Activated CD8-positive, alpha-beta memory T cell treated with anti-CD3 and anti-CD28 coated beads for 4 hours (primary cell): ENCODE measurements around the gene NR4A1.
A peak's percentile ranks its signal among the peaks of the same experiment; 100 is the strongest.

Experiments used
- DNase-seq, 2 donors: peaks; one replicate each; pipeline ENCODE4 v3.0.0-alpha.2; 2020; ENCODE audit warnings: low read depth in 2 of 2

NR4A1 gene

GRCh38 chr12:52079576-52080402, 28.5 kb downstream of the NR4A1 start, which contains the start of gene SMIM41:
Gene SMIM41 (plus strand): TSS chr12:52079704. CDS start chr12:52079780, 76 bp downstream.
- no peak for DNase-seq

GRCh38 chr12:52080403-52081251, 29.4 kb downstream of the NR4A1 start:
- no peak for DNase-seq

DNA sequence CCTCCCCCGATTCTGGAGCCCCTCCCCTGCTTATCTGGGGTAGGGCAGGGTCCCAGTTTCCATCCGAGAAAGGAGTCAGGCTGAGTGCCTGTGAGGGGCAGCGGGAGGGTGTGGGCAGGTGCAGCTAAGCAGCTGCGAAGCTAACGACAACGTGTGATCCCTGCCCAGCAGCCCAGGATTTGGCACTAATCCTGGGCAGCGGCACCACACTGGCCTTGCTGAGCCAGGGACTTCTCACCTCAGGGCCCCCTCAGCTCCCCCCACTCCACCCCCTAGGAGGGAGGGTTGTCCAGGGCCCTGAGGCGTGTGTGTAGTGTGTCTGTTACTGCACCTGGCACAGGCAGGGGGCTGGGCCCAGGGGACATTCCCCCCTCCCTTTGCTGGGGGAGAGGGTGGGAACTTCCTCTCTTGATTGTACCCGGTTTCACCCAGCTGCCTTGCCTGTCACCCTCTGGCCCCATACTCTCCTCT, 30.1 kb downstream of the NR4A1 start:
- DNase-seq = no peak

DNA sequence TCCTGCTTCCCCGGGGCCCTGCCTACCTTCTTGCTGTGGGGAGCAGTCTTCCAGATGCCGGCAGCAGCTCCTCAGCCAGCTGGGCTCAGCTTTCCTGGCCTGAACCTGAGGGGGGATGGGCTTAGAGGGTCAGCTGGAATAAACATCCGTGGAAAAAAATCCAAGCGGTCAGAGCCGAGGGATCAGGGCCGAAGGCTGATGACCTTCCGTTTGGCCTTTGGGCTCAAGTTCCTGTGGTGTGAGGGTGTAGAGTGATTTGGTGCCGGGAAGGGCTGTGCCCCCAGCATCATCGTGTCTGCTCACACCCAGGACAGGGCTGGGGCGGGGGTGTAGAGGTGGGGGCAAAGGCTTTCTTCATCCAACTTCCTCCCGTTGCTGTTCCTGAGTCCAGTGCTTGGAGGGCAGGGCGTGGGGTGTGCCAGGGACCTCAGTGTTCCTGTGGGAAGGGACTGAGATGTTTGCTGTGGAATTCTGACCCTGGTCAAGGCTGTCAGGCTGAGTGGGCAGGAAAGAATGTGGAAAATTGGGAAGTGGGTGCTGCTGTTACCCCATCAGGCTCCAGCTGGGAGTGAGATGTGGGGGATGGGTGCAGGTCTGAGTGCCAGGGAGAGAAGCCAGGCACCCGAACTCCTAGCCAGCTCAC, 30.9 kb downstream of the NR4A1 start:
- no peak for DNase-seq

GRCh38 chr12:52082669-52082987, 31.4 kb downstream of the NR4A1 start:
- no peak for DNase-seq

DNA sequence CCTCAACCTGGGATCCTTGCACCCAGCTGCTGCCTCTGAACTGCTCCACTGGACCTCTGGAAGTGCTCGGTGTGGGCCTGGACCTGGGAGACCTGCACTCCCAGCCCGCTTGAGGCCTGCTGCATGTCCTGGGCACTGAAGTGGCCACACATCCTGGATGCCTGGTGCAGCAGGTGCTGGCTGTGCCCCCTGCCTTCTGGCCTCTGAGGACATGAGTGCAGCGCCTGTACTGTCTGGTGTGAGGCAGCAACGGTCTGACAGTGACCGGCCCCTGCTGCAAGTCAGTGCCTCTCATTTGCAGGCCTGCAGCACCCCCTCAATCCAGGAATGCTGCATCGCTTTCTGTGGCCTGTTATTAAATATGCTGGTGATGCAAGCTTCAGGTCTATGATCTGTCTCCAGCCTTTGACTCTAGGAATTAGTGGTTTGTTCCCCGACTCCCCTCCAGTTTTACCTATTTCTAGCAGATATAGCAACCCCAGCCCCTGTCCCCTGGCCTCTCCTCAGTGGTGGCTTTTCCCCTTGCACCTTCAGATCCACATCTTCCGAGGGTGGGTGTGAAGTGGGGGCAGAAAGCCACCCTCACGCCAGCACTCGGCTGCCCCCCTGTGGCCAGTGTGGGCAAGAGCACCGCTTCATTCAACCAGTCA, 31.9 kb downstream of the NR4A1 start:
- DNase-seq = peak; percentile 46 to 54

DNA sequence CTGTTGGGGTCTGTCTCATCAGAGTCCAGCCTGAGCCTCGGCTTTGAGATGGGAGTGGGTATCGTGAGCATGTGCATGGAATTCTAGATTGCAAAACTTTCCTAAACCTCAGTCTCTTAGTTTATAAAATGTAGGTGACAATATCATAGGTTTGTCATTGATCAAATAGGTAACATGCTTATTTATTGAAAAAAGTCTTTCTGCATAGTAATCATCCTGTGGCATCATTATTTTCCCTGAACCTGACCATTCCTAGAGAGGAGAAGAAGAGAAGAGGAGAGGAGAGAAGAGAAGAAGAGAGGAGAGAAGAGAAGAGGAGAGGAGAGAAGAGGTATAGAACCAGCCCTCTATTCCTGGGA, 32.4 kb downstream of the NR4A1 start:
- DNase-seq = no peak

GRCh38 chr12:52084491-52085231, 33.4 kb downstream of the NR4A1 start:
- DNase-seq = no peak

GRCh38 chr12:52085682-52086180, 34.5 kb downstream of the NR4A1 start:
- no peak for DNase-seq

DNA sequence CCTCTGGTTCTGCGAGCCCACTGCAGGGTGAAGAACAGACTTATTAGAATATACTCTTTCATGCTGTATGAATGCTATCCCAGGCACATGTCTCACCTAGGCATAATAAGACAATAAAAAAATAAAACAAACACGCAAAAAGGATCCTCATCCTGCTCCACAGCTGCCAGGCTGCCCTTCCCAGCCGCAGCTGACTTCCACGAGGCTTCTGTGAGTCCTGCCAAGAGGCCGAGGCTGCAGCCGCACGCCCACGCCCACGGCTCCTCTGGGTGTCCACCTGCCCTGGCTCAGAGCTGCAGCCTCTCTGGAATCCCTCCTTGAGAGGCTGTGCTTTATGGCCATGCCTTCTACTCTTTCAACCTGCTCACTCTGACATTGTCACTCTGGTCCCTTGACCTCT, 35.1 kb downstream of the NR4A1 start:
- no peak for DNase-seq

DNA sequence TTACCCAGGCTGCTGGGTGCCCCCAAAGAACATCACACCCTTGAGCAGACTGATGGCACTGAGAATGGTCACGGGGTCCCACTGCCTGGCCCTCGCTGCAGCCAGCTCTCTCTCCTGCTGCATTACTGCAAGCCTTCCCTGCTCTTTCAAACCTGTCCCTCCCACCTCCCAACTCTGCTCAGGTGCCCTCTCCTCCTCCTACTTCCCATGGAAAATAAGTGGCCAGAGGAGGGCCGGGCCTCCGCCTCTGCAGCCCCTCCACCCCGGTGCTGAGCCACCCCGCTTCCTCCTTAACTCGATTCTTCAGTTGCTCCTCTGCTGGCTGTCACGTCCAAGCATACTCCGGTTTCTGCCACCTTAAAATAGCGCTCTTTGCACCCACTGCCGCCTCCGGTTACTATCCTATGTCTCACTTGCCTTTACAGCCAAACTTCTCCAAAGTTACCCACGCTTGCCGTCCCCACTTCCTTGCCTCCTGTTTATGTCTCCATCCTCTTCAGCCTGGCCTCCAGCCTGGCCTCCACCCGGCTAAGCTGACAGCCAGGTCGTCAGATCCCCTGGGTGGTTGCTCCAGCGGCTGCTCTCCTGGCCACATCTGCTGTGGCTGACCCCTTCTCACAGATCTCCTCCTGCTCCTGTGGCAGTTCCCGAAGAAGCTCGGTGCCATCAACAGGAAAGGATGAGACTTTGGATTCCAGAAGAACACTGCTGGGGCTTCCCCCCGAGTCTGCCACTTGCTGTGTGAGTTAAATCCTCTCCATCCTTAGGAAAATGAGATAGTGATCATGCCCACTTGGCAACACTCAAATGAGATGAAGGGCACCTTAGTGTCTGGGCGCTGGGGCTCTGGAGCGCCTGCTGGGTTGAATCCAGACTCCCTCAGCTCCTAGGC, 35.9 kb downstream of the NR4A1 start:
- DNase-seq = no peak

- DNase-seq = no peak
Measured at GRCh38 chr12:52087961-52088820, 36.9 kb downstream of the NR4A1 start.

GRCh38 chr12:52089491-52089890, 38.2 kb downstream of the NR4A1 start:
- no peak for DNase-seq

- DNase-seq = no peak
Measured at GRCh38 chr12:52090291-52090690, 39.0 kb downstream of the NR4A1 start.

GRCh38 chr12:52091061-52091460, 39.8 kb downstream of the NR4A1 start:
- DNase-seq = no peak

GRCh38 chr12:52091869-52092268, 40.6 kb downstream of the NR4A1 start:
- DNase-seq = no peak

GRCh38 chr12:52093346-52093745, 42.1 kb downstream of the NR4A1 start:
- DNase-seq = no peak

DNA sequence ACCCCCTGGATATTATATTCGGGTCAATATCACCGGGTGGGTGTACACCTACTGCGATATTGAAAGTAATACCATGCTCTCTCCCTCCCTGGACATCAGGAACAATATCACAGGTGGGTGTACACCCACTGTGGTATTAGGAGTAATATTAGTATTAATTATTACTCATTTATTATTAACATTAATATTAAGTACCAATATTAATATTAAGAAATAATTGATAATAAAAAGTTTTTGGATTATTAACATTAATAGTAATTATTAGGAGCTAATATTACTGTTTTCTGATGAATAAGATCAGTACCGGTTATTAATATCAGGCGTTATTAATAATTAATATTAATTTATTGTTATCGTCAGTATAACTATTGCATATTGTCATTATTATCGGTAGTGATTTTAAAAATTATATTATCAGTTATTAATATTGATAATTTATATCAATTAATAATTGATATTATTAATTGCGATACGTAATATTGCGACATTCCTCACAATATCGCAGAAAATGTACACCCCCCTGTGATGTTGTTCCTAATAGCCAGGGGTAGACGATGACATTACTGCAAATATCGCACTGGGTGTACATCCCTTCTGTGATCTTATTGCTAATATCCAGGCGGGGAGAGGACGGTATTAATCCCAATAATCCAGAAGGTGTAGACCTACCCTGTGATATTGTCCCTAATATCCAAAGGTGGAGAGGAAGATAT, 45.2 kb downstream of the NR4A1 start:
- DNase-seq = no peak
